ENCODE measurements around the gene PARVB.
A peak's percentile ranks its signal among the peaks of the same experiment; 100 is the strongest.

Gene PARVB

GRCh38 chr22:44142421-44143104 is 118.5 kb downstream of the PARVB start:
- DNase-seq, result no peak

- no peak for DNase-seq
Measured at GRCh38 chr22:44143105-44143474, 119.0 kb downstream of the PARVB start.

GRCh38 chr22:44143579-44143978 is 119.5 kb downstream of the PARVB start:
- no peak for DNase-seq

GRCh38 chr22:44144046-44144569 is 120.0 kb downstream of the PARVB start:
- no peak for DNase-seq

- no peak for DNase-seq
Measured at GRCh38 chr22:44145544-44145943, 121.4 kb downstream of the PARVB start.

GRCh38 chr22:44146088-44146861 is 122.2 kb downstream of the PARVB start:
- no peak for DNase-seq

GRCh38 chr22:44147008-44147645 is 123.0 kb downstream of the PARVB start:
- DNase-seq, result no peak

GRCh38 chr22:44147821-44148574 is 123.9 kb downstream of the PARVB start:
- no peak for DNase-seq

- DNase-seq, result no peak
Measured at GRCh38 chr22:44151676-44152075, 127.6 kb downstream of the PARVB start.

- peak; percentile 21 for DNase-seq
Measured at GRCh38 chr22:44153710-44154109, 129.6 kb downstream of the PARVB start.

- DNase-seq, result no peak
Measured at GRCh38 chr22:44154436-44154942, 130.4 kb downstream of the PARVB start.

- no peak for DNase-seq
Measured at GRCh38 chr22:44155115-44155514, 131.0 kb downstream of the PARVB start.

GRCh38 chr22:44157916-44158618 is 134.0 kb downstream of the PARVB start:
- no peak for DNase-seq

- peak; percentile 73 for DNase-seq
Measured at GRCh38 chr22:44158816-44159215, 134.7 kb downstream of the PARVB start.

- no peak for DNase-seq
Measured at GRCh38 chr22:44159221-44159620, 135.1 kb downstream of the PARVB start.

- no peak for DNase-seq
Measured at GRCh38 chr22:44159811-44160210, 135.7 kb downstream of the PARVB start.

GRCh38 chr22:44160421-44160820 is 136.3 kb downstream of the PARVB start:
- no peak for DNase-seq

- no peak for DNase-seq
Measured at GRCh38 chr22:44161673-44162072, 137.6 kb downstream of the PARVB start.

GRCh38 chr22:44162960-44163359 is 138.9 kb downstream of the PARVB start:
- no peak for DNase-seq

- DNase-seq, result no peak
Measured at GRCh38 chr22:44163536-44163935, 139.4 kb downstream of the PARVB start.

- no peak for DNase-seq
Measured at GRCh38 chr22:44164031-44164430, 139.9 kb downstream of the PARVB start.

- no peak for DNase-seq
Measured at GRCh38 chr22:44165286-44165874, 141.3 kb downstream of the PARVB start.
